ENCODE data around the gene APAF1.
"Not testable (repeated sequence)": the region's sequence is repeated elsewhere in the genome, so short reads cannot be mapped to it uniquely, and the experiment has no call there.

The APAF1 gene

GRCh38 chr12:98748463-98748862 is 103.4 kb downstream of the APAF1 start:
- H3K4me3 ChIP-seq (ENCODE audit: low read length): no peak overlapping the region
- no peak overlapping the region for H3K4me2 ChIP-seq (ENCODE audit: low read length)
- H3K9me3 ChIP-seq (replicated peaks; ENCODE audit: low read length): no peaks in the 10 kb centered on the region
- peaks cover 12% of the 10 kb centered on the region for H3K27me3 ChIP-seq (ENCODE audit: control insufficient read depth, insufficient read depth, low read length)
- no peaks in the 10 kb centered on the region for H3K36me3 ChIP-seq (ENCODE audit: insufficient read depth, low read length)
- H3K9ac ChIP-seq (ENCODE audit: low read depth, low read length): no peak overlapping the region
- peaks cover 19% of the 10 kb centered on the region for H3K4me1 ChIP-seq (ENCODE audit: control insufficient read depth, insufficient read depth, low read length)

GRCh38 chr12:98750511-98750910 is 105.4 kb downstream of the APAF1 start:
- Histone ChIP-seq H3K9ac (ENCODE audit: low read depth, low read length) (no peak overlapping the region), H3K4me1 (ENCODE audit: control insufficient read depth, insufficient read depth, low read length) (peaks cover 28% of the 10 kb centered on the region), H3K27me3 (ENCODE audit: control insufficient read depth, insufficient read depth, low read length) (peaks cover 12% of the 10 kb centered on the region), H3K4me3 (ENCODE audit: low read length) (no peak overlapping the region), H3K9me3 (replicated peaks; ENCODE audit: low read length) (no peaks in the 10 kb centered on the region), H3K4me2 (ENCODE audit: low read length) (no peak overlapping the region), H3K36me3 (ENCODE audit: insufficient read depth, low read length) (no peaks in the 10 kb centered on the region)

GRCh38 chr12:98751580-98752115 is 106.6 kb downstream of the APAF1 start:
- Histone ChIP-seq H3K27me3 (ENCODE audit: control insufficient read depth, insufficient read depth, low read length) (peaks cover 1% of the 10 kb centered on the region), H3K9ac (ENCODE audit: low read depth, low read length) (no peak overlapping the region), H3K4me3 (ENCODE audit: low read length) (no peak overlapping the region), H3K4me2 (ENCODE audit: low read length) (no peak overlapping the region), H3K36me3 (ENCODE audit: insufficient read depth, low read length) (no peaks in the 10 kb centered on the region), H3K4me1 (ENCODE audit: control insufficient read depth, insufficient read depth, low read length) (peaks cover 25% of the 10 kb centered on the region), H3K9me3 (replicated peaks; ENCODE audit: low read length) (no peaks in the 10 kb centered on the region)

GRCh38 chr12:98752726-98753125 is 107.6 kb downstream of the APAF1 start:
- Histone ChIP-seq H3K4me2 (ENCODE audit: low read length) (no peak overlapping the region), H3K27me3 (ENCODE audit: control insufficient read depth, insufficient read depth, low read length) (no peaks in the 10 kb centered on the region), H3K4me1 (ENCODE audit: control insufficient read depth, insufficient read depth, low read length) (peaks cover 25% of the 10 kb centered on the region), H3K9ac (ENCODE audit: low read depth, low read length) (no peak overlapping the region), H3K9me3 (replicated peaks; ENCODE audit: low read length) (no peaks in the 10 kb centered on the region), H3K36me3 (ENCODE audit: insufficient read depth, low read length) (no peaks in the 10 kb centered on the region), H3K4me3 (ENCODE audit: low read length) (no peak overlapping the region)

- Histone ChIP-seq H3K4me3 (ENCODE audit: low read length) (no peak overlapping the region), H3K27me3 (ENCODE audit: control insufficient read depth, insufficient read depth, low read length) (no peaks in the 10 kb centered on the region), H3K4me2 (ENCODE audit: low read length) (no peak overlapping the region), H3K36me3 (ENCODE audit: insufficient read depth, low read length) (no peaks in the 10 kb centered on the region), H3K9me3 (replicated peaks; ENCODE audit: low read length) (no peaks in the 10 kb centered on the region), H3K9ac (ENCODE audit: low read depth, low read length) (no peak overlapping the region), H3K4me1 (ENCODE audit: control insufficient read depth, insufficient read depth, low read length) (peaks cover 28% of the 10 kb centered on the region)
Measured at GRCh38 chr12:98754095-98754494, 109.0 kb downstream of the APAF1 start.

GRCh38 chr12:98755855-98756254 is 110.8 kb downstream of the APAF1 start:
- H3K27me3 ChIP-seq (ENCODE audit: control insufficient read depth, insufficient read depth, low read length); H3K36me3 ChIP-seq (ENCODE audit: insufficient read depth, low read length); H3K4me3 ChIP-seq (ENCODE audit: low read length); H3K9ac ChIP-seq (ENCODE audit: low read depth, low read length); H3K9me3 ChIP-seq (replicated peaks; ENCODE audit: low read length); H3K4me2 ChIP-seq (ENCODE audit: low read length): not testable (repeated sequence)
- H3K4me1 ChIP-seq (ENCODE audit: control insufficient read depth, insufficient read depth, low read length): peaks cover 28% of the 10 kb centered on the region

GRCh38 chr12:98757455-98757854 is 112.4 kb downstream of the APAF1 start:
- no peak overlapping the region for H3K4me3 ChIP-seq (ENCODE audit: low read length)
- no peaks in the 10 kb centered on the region for H3K36me3 ChIP-seq (ENCODE audit: insufficient read depth, low read length)
- H3K27me3 ChIP-seq (ENCODE audit: control insufficient read depth, insufficient read depth, low read length): peaks cover 9% of the 10 kb centered on the region
- H3K4me2 ChIP-seq (ENCODE audit: low read length): no peak overlapping the region
- H3K9ac ChIP-seq (ENCODE audit: low read depth, low read length): no peak overlapping the region
- no peaks in the 10 kb centered on the region for H3K9me3 ChIP-seq (replicated peaks; ENCODE audit: low read length)
- H3K4me1 ChIP-seq (ENCODE audit: control insufficient read depth, insufficient read depth, low read length): peaks cover 27% of the 10 kb centered on the region

GRCh38 chr12:98758331-98758730 is 113.2 kb downstream of the APAF1 start:
- Histone ChIP-seq H3K9me3 (replicated peaks; ENCODE audit: low read length) (no peaks in the 10 kb centered on the region), H3K4me1 (ENCODE audit: control insufficient read depth, insufficient read depth, low read length) (peaks cover 19% of the 10 kb centered on the region), H3K9ac (ENCODE audit: low read depth, low read length) (no peak overlapping the region), H3K4me3 (ENCODE audit: low read length) (no peak overlapping the region), H3K4me2 (ENCODE audit: low read length) (no peak overlapping the region), H3K36me3 (ENCODE audit: insufficient read depth, low read length) (no peaks in the 10 kb centered on the region), H3K27me3 (ENCODE audit: control insufficient read depth, insufficient read depth, low read length) (peaks cover 9% of the 10 kb centered on the region)

GRCh38 chr12:98763656-98764055 is 118.6 kb downstream of the APAF1 start:
- peaks cover 9% of the 10 kb centered on the region for H3K27me3 ChIP-seq (ENCODE audit: control insufficient read depth, insufficient read depth, low read length)
- H3K4me3 ChIP-seq (ENCODE audit: low read length): no peak overlapping the region
- H3K9me3 ChIP-seq (replicated peaks; ENCODE audit: low read length): no peaks in the 10 kb centered on the region
- H3K4me1 ChIP-seq (ENCODE audit: control insufficient read depth, insufficient read depth, low read length): no peaks in the 10 kb centered on the region
- no peaks in the 10 kb centered on the region for H3K36me3 ChIP-seq (ENCODE audit: insufficient read depth, low read length)
- H3K9ac ChIP-seq (ENCODE audit: low read depth, low read length): no peak overlapping the region
- no peak overlapping the region for H3K4me2 ChIP-seq (ENCODE audit: low read length)

GRCh38 chr12:98767248-98767647 is 122.2 kb downstream of the APAF1 start:
- Histone ChIP-seq H3K4me3 (ENCODE audit: low read length) (no peak overlapping the region), H3K36me3 (ENCODE audit: insufficient read depth, low read length) (no peaks in the 10 kb centered on the region), H3K9ac (ENCODE audit: low read depth, low read length) (no peak overlapping the region), H3K4me2 (ENCODE audit: low read length) (no peak overlapping the region), H3K9me3 (replicated peaks; ENCODE audit: low read length) (no peaks in the 10 kb centered on the region), H3K27me3 (ENCODE audit: control insufficient read depth, insufficient read depth, low read length) (no peaks in the 10 kb centered on the region), H3K4me1 (ENCODE audit: control insufficient read depth, insufficient read depth, low read length) (no peaks in the 10 kb centered on the region)

- no peak overlapping the region for H3K4me3 ChIP-seq (ENCODE audit: low read length)
- no peaks in the 10 kb centered on the region for H3K27me3 ChIP-seq (ENCODE audit: control insufficient read depth, insufficient read depth, low read length)
- H3K4me2 ChIP-seq (ENCODE audit: low read length): no peak overlapping the region
- no peaks in the 10 kb centered on the region for H3K9me3 ChIP-seq (replicated peaks; ENCODE audit: low read length)
- no peaks in the 10 kb centered on the region for H3K4me1 ChIP-seq (ENCODE audit: control insufficient read depth, insufficient read depth, low read length)
- no peak overlapping the region for H3K9ac ChIP-seq (ENCODE audit: low read depth, low read length)
- H3K36me3 ChIP-seq (ENCODE audit: insufficient read depth, low read length): no peaks in the 10 kb centered on the region
Measured at GRCh38 chr12:98769068-98769467, 124.0 kb downstream of the APAF1 start.

GRCh38 chr12:98770230-98770629 is 125.1 kb downstream of the APAF1 start:
- no peak overlapping the region for H3K9ac ChIP-seq (ENCODE audit: low read depth, low read length)
- H3K27me3 ChIP-seq (ENCODE audit: control insufficient read depth, insufficient read depth, low read length): no peaks in the 10 kb centered on the region
- H3K4me2 ChIP-seq (ENCODE audit: low read length): no peak overlapping the region
- H3K4me3 ChIP-seq (ENCODE audit: low read length): no peak overlapping the region
- H3K9me3 ChIP-seq (replicated peaks; ENCODE audit: low read length): no peaks in the 10 kb centered on the region
- H3K36me3 ChIP-seq (ENCODE audit: insufficient read depth, low read length): no peaks in the 10 kb centered on the region
- no peaks in the 10 kb centered on the region for H3K4me1 ChIP-seq (ENCODE audit: control insufficient read depth, insufficient read depth, low read length)
